Measurements from ENCODE around the gene APLN.

Gene APLN

GRCh38 chrX:129661369-129661768, 6.6 kb upstream of the APLN start:
- DNase-seq (ENCODE audit: low spot score): no peak

GRCh38 chrX:129659861-129660260, 5.1 kb upstream of the APLN start:
- no peak for DNase-seq (ENCODE audit: low spot score)

GRCh38 chrX:129659141-129659540, 4.4 kb upstream of the APLN start:
- no peak for DNase-seq (ENCODE audit: low spot score)

- DNase-seq (ENCODE audit: low spot score): no peak
Measured at GRCh38 chrX:129658429-129658828, 3.7 kb upstream of the APLN start.

DNA sequence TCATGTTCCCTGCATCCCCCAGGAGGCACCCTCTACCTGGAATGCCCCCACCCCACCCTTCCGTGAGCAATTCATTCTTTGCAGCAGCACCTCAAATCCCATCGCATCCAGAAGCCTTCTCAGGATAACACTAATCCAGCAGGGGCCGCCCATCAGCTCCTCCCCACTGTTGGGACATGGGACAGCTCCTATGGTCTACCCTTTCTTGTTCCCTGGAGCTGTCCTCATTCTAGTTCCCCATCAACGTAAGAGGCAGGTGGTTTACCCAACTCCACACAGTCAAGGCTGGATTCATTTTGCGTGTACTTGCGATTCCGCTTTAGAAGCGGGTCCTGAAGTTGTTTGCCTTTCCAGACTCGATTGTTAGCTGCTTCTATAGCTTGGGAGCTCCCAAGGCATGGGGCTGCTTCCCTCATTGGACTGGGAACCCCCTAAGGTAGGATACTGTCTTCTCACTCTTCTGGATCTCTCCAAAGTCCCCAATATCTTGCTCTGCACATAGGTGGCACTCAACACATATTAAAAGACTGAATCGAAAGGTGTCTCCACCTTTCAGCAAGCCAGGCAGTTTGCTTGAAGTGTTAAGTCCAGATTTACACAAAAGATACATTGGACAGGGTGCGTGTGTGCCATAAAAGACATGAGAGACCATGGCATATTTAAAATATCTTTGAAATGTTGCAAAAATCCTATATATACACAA, 942 bp upstream of the APLN start:
- DNase-seq (ENCODE audit: low spot score): no peak

- no peak for DNase-seq (ENCODE audit: low spot score)
Measured at GRCh38 chrX:129653971-129654651, 645 bp downstream of the APLN start.

DNA sequence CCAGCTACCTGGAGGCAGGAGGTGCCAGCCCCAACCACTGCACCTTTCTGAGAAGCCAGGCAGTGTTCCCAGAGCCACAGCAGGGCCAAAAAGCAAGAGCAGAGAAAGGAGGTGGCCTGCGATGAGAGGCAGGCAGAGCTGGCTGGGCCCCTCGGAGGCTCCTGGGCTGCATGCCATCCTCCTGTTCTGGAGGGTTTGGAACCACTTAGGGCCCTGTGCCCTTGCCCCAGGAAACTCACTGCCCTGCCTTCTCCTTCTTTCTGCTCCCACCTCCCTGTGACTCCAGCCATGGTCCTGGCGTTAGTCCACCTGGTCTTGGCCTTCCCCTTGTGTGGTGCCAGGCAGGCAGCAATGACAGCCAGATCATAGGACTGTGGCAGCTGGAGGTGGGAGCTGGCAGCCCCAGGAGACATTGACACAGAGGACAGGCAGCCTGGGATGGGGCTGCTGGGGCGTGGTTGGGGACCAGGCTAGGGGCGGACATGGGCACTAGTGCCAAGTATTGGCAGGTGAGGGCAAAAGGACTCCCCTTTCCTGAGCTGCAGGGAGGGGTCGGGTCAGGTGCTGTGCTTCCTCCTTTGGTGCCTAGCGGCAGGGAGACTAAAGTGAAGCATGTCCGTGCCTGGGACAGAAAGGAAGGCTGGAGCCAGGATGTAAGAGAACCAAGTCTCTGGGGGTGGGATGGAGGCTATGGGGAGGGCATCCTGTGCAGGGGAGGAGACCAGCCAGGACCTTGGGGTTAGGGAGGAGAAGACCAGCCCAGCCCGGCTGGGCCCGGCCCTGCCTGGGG, 1.4 kb downstream of the APLN start:
- DNase-seq (ENCODE audit: low spot score): no peak

GRCh38 chrX:129652565-129653169, 2.1 kb downstream of the APLN start:
- no peak for DNase-seq (ENCODE audit: low spot score)

DNA sequence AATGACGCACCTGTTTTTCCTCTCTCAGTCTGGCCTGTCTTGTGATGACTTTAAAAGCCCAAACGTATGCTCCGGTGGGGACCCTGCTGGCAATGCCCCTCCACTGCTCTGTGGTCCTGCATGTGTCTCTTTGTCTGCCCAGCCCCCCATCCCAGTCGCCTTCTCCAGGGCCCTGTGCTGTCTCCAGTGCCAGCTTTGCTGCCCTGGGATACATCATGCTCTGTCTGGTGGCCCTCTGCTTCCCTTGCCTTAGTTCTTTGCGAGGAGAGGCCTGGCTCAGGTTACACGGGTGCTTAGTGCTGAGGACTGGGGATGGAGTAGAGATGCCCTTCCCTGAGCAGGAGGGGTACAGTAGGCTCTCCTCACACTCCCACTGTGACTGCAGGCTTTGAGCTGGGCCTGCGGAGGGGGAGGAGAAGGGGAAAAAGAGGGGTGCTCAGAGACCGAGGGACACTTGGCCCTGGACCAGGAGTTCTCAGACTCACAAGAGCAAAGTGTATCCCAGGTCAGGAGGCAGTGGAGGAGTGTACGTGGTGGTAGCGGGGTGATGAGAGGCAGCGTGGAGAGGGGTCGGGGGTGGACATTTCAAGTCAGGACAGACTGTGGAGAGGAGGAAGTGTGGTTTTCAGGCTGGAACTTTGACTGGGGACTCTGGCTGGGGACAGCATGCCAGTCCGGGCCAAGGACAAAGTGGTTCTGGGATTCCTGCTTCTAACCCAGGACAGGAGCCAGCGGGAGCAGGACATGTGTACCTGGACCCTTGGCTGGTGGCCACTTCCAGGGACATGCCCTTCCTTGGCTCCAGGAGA, 2.8 kb downstream of the APLN start:
- DNase-seq (ENCODE audit: low spot score): no peak

DNA sequence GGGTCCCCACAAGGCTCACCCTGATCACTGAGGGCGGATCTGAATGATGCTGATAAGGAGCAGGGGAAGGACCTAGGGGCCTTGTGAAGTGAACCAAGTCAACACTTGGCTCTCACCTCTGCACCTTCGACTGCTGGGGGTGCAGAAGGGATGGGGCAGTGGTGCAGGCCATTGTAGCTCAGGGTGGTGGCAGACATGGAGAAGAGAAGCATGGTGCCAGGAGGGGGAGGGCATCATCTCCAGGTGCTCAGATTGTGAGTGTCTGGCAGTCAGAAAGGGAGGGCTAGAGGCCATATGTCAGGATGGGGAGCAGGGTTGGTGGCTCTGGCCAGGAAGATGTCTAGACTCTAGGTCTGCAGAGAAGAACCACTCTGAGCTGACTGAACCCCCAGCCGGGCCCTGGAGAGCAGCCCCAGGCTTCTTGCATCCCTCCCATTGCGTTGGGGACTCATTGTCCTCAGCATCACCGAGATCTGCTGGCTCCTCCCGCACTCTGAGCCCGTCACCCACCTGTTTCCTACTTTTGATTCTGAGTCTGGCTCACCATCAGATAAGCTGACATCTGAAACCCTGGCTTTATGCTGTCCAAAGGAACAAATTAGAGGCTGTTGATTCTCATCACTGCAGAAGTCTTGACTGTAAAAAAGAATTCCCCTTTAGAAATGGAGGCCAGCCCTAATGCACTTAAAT, 3.8 kb downstream of the APLN start:
- DNase-seq (ENCODE audit: low spot score): no peak

- DNase-seq (ENCODE audit: low spot score): no peak
Measured at GRCh38 chrX:129650183-129650689, 4.5 kb downstream of the APLN start.

- no peak for DNase-seq (ENCODE audit: low spot score)
Measured at GRCh38 chrX:129649268-129650182, 5.2 kb downstream of the APLN start.

DNA sequence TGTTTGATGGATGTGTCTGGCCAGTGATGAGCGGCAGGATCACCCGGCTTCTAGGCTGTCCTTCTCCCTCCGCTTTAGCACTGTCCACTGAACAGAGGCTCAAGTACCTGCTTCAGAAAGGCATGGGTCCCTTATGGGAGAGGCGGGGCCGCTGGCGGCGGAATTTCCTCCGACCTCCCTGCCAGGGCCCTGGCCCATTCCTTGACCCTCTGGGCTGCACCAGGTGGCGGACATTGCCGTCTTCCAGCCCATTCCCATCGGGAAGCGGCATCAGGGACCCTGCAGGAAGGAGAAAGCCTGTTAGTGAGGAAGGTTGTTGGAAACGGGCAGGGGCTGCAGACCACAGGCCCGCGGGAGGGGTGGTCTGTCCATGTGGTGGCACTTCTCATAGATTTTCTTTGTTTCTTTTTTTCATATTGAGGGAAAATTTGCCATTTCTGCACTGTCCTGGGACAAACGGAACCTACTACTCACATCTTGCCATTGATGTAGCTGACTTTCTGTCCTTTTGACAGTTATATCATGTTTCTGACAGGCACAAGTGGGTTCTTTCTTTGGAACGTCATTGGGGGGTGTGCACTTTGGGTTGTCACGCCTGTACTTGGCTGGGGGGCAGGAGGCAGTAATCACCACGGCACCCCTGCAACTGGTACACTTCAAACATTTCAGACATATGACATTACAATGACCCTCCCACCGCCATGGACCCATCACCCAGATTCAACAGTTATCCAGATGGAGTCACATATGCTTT, 6.1 kb downstream of the APLN start:
- DNase-seq (ENCODE audit: low spot score): no peak

- DNase-seq (ENCODE audit: low spot score): no peak
Measured at GRCh38 chrX:129647418-129648410, 7.0 kb downstream of the APLN start.

GRCh38 chrX:129646566-129647417, 8.0 kb downstream of the APLN start:
- DNase-seq (ENCODE audit: low spot score): no peak

DNA sequence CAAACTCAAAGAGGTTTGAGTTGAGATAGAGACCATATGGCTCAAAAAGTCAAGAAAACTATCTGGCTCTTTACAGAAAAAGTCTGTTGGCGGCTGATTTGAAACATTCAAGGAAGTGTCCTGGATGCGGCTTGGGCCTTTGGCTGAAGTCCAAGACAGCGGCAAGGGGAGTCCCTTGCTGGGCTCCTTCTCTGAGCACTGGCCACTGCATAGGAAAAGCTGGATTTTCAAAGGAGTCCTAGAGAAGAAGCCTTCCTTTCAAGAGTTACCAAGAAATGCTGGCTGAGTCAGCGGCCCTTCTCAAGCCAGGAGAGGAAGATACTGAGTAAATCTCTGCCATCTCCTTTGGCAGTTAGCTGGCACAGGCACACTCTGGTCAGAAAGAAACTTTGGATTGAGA, 12.1 kb downstream of the APLN start:
- no peak for DNase-seq (ENCODE audit: low spot score)

- no peak for DNase-seq (ENCODE audit: low spot score)
Measured at GRCh38 chrX:129641941-129642340, 12.8 kb downstream of the APLN start.
